Skeletal muscle tissue (tissue), 4 donors: ENCODE measurements around the gene MYOCD. TPM values are rescaled to one million over a fixed set of nuclear protein-coding genes. Genes with fewer than 3 reads are reported as not detected.
"Not testable (repeated sequence)": the region's sequence is repeated elsewhere in the genome, so short reads cannot be mapped to it uniquely, and the experiment has no call there.

Experiments
- H3K27ac ChIP-seq: one replicate; pipeline ENCODE4 v1.7.0; 2013; ENCODE audit warnings: mild to moderate bottlenecking, low read depth, low read length, inconsistent platforms
- H3K27me3 ChIP-seq, 3 donors: one replicate each; pipeline ENCODE4 v1.7.0; 2013; ENCODE audit warnings: low read length in 3 of 3; ENCODE audit not compliant: control insufficient read depth in 3 of 3, insufficient read depth in 3 of 3
- H3K36me3 ChIP-seq, 3 donors: one replicate each; pipeline ENCODE4 v1.7.0; 2013; ENCODE audit warnings: low read length in 3 of 3; ENCODE audit not compliant: control insufficient read depth in 3 of 3, insufficient read depth in 3 of 3
- H3K4me1 ChIP-seq, 3 donors: one replicate each; pipeline ENCODE4 v1.7.0; 2013; ENCODE audit warnings: low read length in 3 of 3, mild to moderate bottlenecking in 3 of 3; ENCODE audit not compliant: control insufficient read depth in 3 of 3, insufficient read depth in 3 of 3
- H3K4me3 ChIP-seq, 3 donors: one replicate each; pipeline ENCODE4 v1.7.0; 2013; ENCODE audit warnings: low read length in 3 of 3
- H3K9ac ChIP-seq, 3 donors: one replicate each; pipeline ENCODE4 v1.7.0; 2013; ENCODE audit warnings: low read length in 3 of 3, mild to moderate bottlenecking in 3 of 3, moderate library complexity in 2 of 3, low read depth in 1 of 3
- H3K9me3 ChIP-seq, 3 donors: one replicate each; pipeline ENCODE4 v1.7.0; 2013; ENCODE audit warnings: low read length in 3 of 3; ENCODE audit not compliant: control insufficient read depth in 3 of 3
- total RNA-seq: library from RNA; depleted of rRNA; stranded (reverse); fragments of >200 nt; gene quantifications from one replicate; pipeline ENCODE4 v1.2.3, GENCODE V29; 2014
- donor health status: Osteomylitis.

The MYOCD gene
- total RNA-seq, 1 donor from 2014 or later, result 0.52 TPM

- Histone ChIP-seq H3K27me3 (no peaks in the 10 kb centered on the region), H3K9me3 (no peaks in the 10 kb centered on the region), H3K36me3 (no peaks in the 10 kb centered on the region), H3K4me3 (no peak overlapping the region), H3K27ac (no peak overlapping the region), H3K9ac (no peak overlapping the region), H3K4me1 (peaks cover 0 to under 1% (median 0%) of the 10 kb centered on the region in 3 donors)
Observed at GRCh38 chr17:12627177-12627629, 38.5 kb upstream of the MYOCD start.

GRCh38 chr17:12627781-12628451, 37.8 kb upstream of the MYOCD start:
- H3K27ac ChIP-seq, result no peak overlapping the region
- H3K4me1 ChIP-seq, result peaks cover 0 to 7% (median 3%) of the 10 kb centered on the region in 3 donors
- no peaks in the 10 kb centered on the region for H3K27me3 ChIP-seq
- H3K36me3 ChIP-seq, result no peaks in the 10 kb centered on the region
- no peak overlapping the region for H3K9ac ChIP-seq
- peaks cover 0 to 2% (median 0%) of the 10 kb centered on the region in 3 donors for H3K9me3 ChIP-seq
- no peak overlapping the region for H3K4me3 ChIP-seq

- peaks cover 0 to 4% (median 0%) of the 10 kb centered on the region in 3 donors for H3K27me3 ChIP-seq
- H3K9me3 ChIP-seq, result peaks cover 0 to 2% (median 0%) of the 10 kb centered on the region in 3 donors
- H3K27ac ChIP-seq, result no peak overlapping the region
- no peak overlapping the region for H3K9ac ChIP-seq
- no peaks in the 10 kb centered on the region for H3K36me3 ChIP-seq
- H3K4me3 ChIP-seq, result no peak overlapping the region
- H3K4me1 ChIP-seq, result peaks cover 0 to 7% (median 3%) of the 10 kb centered on the region in 3 donors
Observed at GRCh38 chr17:12631076-12631475, 34.6 kb upstream of the MYOCD start.

- H3K27ac ChIP-seq, result no peak overlapping the region
- no peaks in the 10 kb centered on the region for H3K36me3 ChIP-seq
- H3K4me3 ChIP-seq, result no peak overlapping the region
- peaks cover 0 to 2% (median 0%) of the 10 kb centered on the region in 3 donors for H3K9me3 ChIP-seq
- peaks cover 0 to 7% (median 3%) of the 10 kb centered on the region in 3 donors for H3K4me1 ChIP-seq
- H3K9ac ChIP-seq, result no peak overlapping the region
- peaks cover 0 to 4% (median 0%) of the 10 kb centered on the region in 3 donors for H3K27me3 ChIP-seq
Observed at GRCh38 chr17:12632785-12633184, 32.9 kb upstream of the MYOCD start.

- peaks cover 0 to 2% (median 0%) of the 10 kb centered on the region in 3 donors for H3K9me3 ChIP-seq
- H3K9ac ChIP-seq, result no peak overlapping the region
- no peak overlapping the region for H3K4me3 ChIP-seq
- H3K27me3 ChIP-seq, result peaks cover 0 to 4% (median 0%) of the 10 kb centered on the region in 3 donors
- H3K4me1 ChIP-seq, result peaks cover 0 to 7% (median 3%) of the 10 kb centered on the region in 3 donors
- H3K27ac ChIP-seq, result no peak overlapping the region
- H3K36me3 ChIP-seq, result no peaks in the 10 kb centered on the region
Observed at GRCh38 chr17:12634789-12635414, 30.8 kb upstream of the MYOCD start.

GRCh38 chr17:12635996-12636395, 29.7 kb upstream of the MYOCD start:
- H3K4me1 ChIP-seq, H3K9ac ChIP-seq, H3K4me3 ChIP-seq, H3K36me3 ChIP-seq, H3K9me3 ChIP-seq, H3K27me3 ChIP-seq, H3K27ac ChIP-seq: not testable (repeated sequence)

GRCh38 chr17:12637015-12637414, 28.7 kb upstream of the MYOCD start:
- Histone ChIP-seq H3K9me3 (peaks cover 0 to 2% (median 0%) of the 10 kb centered on the region in 3 donors), H3K9ac (no peak overlapping the region), H3K36me3 (no peaks in the 10 kb centered on the region), H3K27ac (no peak overlapping the region), H3K4me1 (peaks cover 0 to 7% (median 3%) of the 10 kb centered on the region in 3 donors), H3K27me3 (peaks cover 0 to 4% (median 0%) of the 10 kb centered on the region in 3 donors), H3K4me3 (no peak overlapping the region)

- Histone ChIP-seq H3K4me3 (no peak overlapping the region), H3K27ac (no peak overlapping the region), H3K36me3 (no peaks in the 10 kb centered on the region), H3K9me3 (no peaks in the 10 kb centered on the region), H3K27me3 (peaks cover 0 to 4% (median 0%) of the 10 kb centered on the region in 3 donors), H3K9ac (no peak overlapping the region), H3K4me1 (no peaks in the 10 kb centered on the region)
Observed at GRCh38 chr17:12637745-12638651, 27.7 kb upstream of the MYOCD start.

- Histone ChIP-seq H3K27me3 (no peaks in the 10 kb centered on the region), H3K9me3 (no peaks in the 10 kb centered on the region), H3K4me3 (no peak overlapping the region), H3K9ac (no peak overlapping the region), H3K4me1 (no peaks in the 10 kb centered on the region), H3K36me3 (no peaks in the 10 kb centered on the region), H3K27ac (no peak overlapping the region)
Observed at GRCh38 chr17:12640364-12640763, 25.3 kb upstream of the MYOCD start.
